ENCODE measurements around the gene NRIP3.

The NRIP3 gene

DNA sequence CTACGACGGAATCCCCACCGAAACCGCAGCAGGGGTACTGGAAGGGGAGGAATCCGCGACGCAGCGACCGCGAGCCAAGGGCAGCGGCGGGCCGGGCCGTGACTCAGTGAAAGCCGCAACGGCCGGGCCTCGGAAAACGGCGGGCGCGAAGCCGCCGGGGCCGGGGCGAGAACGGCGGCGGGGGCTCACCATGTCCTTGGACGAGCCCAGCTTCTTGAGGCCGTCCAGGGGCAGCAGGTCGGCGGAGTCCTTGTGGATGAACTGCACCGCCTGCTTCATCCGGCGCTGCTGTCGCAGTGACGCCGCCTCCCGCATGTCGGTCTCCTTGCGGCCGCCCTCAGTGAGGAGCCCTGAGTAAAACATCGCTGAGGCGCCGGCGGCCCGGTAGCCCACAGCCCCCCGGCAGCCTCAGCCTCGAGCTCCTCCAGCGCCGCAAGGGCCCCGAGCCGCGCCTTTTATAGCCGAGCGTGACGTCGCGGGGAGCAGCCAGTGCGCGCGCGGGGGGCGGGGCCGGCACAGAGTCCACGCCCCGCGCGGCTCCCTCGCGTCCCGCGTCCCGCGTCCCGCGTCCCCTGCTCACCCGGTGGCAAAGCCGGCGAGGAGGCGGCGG lies at the start of gene NRIP3:
TSS of gene NRIP3 (minus strand) at position 429 of the 610 bp plus-strand sequence. CDS start at position 363, 66 bp downstream.
- in situ Hi-C loops (cut with MboI; ENCODE audit: low sequenced_read_pairs), result no loop called here

DNA sequence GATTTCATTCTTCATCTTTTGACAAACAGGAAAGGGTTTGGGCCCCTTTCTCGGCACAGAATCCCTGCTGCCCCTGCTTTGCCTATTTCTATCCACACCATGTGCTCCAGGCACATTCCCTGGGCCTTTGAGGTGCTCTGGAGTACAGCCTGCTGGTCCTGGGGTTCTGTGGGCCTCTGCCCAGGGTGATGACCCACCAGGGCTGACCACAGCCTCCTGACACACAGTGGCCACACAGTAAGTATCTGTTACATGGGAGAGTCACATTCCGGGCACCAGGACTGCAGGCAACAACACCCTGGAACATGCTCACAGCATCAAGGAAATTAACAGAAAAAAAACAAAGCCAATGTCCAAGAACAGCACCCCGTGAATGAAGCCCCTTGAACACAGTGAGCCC lies 48.5 kb upstream of the NRIP3 start:
- in situ Hi-C loops (cut with MboI; ENCODE audit: low sequenced_read_pairs), result no loop called here

DNA sequence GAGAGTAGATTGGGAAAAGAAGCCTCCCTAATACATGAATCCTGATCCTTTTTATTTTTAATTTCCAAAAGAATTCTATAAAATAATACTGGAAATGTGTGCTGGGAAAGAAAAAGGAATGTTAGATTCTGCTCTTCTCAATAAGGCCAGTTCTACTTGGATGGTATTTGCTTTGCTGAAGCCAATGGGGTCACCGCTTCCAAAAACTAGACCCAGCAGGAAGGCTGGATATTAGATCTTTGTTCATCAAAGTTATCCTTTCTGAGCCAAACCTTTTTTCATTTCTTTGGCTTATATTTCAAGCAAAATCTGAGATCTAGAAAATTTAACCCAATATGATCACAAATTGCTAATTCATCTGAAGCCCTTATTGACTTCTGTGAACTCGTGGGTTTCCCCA lies 46.2 kb upstream of the NRIP3 start:
- in situ Hi-C loops (cut with MboI; ENCODE audit: low sequenced_read_pairs), result no loop called here

DNA sequence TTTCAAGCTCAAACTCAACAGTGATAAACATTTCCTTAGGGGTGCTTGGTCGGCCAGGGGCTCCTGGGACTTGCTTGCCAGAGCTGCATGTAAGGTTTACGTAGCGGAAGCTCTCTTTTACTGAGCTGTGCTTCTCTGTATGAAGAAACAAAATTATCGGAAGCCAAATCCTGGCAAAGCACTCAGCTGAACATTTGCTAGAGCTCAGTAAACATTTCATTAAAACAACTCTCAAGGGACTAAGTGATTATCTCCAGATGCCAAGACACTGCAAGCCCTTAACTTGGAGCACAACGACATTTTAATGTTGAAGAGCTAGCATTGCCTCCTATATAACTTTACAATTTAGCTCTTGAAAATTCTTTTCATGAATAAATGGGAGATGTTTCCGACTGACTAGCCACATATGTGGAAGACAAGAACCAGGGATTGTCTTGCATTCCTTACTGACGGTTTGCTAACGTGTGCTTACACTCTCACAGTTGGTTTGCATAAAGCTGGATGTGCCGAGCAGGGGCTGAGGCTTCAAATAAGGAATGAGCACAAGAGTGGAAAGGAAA lies 44.2 kb upstream of the NRIP3 start:
- in situ Hi-C loops (cut with MboI; ENCODE audit: low sequenced_read_pairs), result no loop called here

DNA sequence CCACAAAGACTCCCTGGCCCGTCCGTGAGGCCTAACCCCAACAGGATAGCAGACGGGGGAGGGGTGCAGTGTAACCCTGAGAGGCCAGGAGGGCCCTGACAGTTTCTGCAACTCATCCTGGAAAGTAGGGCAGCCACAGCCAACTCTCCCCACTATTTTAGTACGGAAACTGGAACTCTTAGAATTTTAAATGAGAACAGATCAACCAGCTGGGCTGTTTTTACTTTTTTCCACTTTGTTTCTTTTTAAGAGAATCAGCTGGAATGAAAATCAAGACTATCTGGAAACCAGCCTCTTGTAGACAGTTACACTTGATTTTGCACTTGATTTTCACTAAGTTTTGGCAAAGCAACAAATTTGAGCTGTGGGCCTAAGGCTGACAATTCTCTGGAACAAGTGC lies 42.7 kb upstream of the NRIP3 start:
- in situ Hi-C loops (cut with MboI; ENCODE audit: low sequenced_read_pairs), result no loop called here

DNA sequence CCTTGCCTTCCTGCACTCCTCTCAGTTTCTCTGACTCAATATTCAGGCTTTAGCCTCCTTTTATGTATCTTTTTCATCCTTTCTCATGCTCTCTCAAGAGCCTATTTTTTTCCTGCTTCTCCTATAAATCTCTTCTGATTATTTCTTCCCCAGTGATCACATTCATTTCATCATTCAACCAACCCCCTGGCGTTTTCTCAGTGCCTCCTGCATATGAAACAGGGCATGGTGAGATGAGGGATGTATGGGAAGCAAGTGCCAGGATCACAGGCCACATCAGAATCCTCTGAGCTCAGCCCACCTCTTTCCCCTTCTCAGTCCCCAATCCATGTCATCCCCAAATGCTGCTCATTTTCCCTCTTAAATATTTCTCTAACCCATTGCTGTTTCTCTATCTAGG lies 38.7 kb upstream of the NRIP3 start:
- in situ Hi-C loops (cut with MboI; ENCODE audit: low sequenced_read_pairs), result no loop called here

DNA sequence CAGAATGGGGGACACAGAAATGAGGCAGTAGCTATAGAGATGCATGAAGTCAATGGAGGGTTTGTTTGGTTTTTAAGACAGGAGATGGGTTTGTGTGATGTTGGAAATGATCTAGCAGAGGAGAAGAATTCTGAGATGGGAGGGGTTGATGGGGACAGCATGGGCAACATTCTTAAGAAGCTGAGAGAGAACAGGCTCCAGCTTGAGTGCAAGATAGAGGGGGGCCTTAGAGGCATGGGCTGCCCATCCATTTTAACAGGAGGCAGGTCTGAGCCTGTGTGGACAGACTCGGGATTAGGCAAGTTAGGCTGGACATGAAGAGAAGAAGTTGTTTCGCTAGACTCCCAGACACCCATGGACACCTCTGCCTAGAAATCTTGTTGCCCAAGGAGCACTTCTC lies 37.9 kb upstream of the NRIP3 start:
- in situ Hi-C loops (cut with MboI; ENCODE audit: low sequenced_read_pairs), result no loop called here

DNA sequence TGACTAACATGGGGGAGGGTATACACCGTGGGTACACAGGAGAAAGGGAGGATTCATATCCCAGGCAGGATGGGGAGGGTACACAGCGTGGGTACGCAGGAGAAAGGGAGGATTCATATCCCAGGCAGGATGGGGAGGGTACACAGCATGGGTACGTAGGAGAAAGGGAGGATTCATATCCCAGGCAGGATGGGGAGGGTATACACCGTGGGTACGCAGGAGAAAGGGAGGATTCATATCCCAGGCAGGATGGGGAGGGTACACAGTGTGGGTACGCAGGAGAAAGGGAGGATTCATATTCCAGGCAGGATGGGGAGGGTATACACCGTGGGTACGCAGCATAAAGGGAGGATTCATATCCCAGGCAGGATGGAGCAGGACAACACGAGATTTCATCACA lies 36.6 kb upstream of the NRIP3 start:
- in situ Hi-C loops (cut with MboI; ENCODE audit: low sequenced_read_pairs), result no loop called here

DNA sequence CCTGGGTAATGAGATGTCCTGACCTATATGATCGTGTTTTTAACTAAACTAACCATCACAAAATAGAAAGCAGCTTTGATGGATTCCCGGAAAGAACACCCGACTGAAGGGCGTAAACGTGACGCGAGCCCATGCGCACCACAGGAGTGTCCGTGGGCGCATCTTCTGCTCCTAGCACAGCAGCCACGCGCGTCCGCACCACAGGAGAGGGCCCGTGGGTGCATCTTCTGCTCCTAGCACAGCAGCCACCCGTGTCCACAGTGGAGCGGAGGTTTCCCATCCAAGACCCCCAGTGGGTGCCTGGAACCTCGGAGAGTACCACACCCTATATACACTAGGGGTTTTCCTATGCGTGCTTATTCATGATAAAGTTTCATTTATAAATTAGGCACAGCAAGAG lies 36.1 kb upstream of the NRIP3 start:
- in situ Hi-C loops (cut with MboI; ENCODE audit: low sequenced_read_pairs), result no loop called here

DNA sequence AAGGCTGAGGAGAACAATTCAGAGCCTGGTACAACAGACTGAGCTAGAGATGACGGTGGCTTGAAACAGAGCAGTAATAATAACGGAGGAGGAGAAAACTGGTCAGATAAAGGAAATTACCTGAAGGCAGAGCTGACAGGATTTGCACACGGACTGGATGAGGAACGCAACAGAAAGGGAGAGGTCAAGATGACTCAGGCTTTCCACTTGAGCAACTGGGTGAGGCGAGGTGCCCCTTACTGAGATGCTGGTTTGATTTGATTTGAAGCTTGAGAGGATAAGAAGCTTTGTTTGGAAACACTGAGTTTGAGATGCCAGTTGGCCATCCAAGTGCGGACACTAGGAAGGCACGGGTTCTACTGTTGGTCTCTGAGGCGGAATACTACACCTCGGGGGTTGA lies 35.4 kb upstream of the NRIP3 start:
- in situ Hi-C loops (cut with MboI; ENCODE audit: low sequenced_read_pairs), result no loop called here

DNA sequence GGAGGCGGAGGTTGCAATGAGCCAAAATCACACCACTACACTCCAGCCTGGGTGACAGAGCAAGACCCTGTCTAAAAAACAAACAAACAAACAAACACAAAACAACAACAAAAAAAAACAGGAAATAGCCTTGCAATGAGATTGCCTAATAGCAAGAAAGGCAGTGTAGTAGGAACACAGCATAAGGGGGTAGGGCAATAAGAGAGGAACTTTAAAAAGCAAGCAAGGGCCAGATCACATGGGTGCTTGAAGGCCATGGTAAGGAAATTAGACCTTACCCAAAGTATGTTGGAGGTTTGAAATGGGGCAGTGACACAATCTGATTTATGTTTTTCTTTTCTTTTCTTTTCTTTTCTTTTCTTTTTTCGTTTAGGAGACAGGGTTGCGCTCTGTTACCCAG lies 34.7 kb upstream of the NRIP3 start:
- in situ Hi-C loops (cut with MboI; ENCODE audit: low sequenced_read_pairs), result no loop called here

DNA sequence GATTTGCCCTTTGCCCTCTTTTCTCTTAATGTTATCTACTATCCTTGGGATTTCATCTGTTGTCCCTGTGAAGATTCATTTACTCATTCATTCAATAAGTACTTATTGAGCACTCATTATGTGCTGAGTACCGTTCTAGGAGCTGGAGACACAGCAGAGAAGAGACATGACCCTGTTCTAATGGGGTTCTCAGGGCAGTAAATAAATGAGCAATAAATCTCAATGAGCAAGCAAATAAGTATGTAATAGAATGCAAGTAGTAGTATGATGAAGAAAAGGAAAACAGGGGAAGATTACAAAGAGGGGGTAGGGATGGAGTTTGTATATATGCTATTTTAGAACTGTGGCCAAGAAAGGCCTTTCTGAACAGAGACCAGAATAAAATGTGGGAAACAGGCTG lies 34.2 kb upstream of the NRIP3 start:
- in situ Hi-C loops (cut with MboI; ENCODE audit: low sequenced_read_pairs), result no loop called here

DNA sequence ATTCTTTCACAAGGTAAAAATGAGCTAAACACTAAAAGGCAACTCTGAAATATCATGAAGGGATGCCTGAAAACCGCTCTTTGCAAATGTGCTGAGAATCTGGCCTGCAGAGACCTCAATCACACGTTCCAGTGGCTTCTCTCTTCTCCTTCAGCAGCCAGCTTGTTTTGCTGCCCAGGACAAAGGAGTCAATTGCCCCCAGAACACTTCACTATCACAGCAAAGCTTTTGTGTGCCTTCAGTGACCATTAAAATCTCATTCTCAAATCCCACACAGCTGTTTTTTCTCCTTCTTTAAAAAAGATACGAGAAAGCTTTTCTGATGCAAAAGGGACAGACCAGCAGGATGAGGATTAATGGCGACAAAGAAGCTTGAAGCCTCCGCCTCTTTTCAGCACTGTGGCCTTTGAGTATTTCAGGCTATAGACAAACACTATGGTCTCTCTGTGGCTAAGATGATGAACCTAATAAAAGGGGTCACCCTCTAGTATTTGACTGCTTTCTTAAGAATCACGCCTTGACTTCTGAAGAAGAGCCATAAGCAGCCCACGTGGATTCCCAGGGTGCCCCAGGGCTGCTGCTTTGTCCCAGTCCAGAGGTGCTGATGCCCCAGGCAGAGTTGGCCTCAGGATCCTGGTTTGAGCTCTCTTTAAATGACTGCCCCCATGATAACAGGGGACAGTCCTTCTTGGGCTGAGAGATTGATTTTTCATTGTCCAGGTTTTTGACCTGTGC lies 33.4 kb upstream of the NRIP3 start:
- in situ Hi-C loops (cut with MboI; ENCODE audit: low sequenced_read_pairs), result no loop called here

DNA sequence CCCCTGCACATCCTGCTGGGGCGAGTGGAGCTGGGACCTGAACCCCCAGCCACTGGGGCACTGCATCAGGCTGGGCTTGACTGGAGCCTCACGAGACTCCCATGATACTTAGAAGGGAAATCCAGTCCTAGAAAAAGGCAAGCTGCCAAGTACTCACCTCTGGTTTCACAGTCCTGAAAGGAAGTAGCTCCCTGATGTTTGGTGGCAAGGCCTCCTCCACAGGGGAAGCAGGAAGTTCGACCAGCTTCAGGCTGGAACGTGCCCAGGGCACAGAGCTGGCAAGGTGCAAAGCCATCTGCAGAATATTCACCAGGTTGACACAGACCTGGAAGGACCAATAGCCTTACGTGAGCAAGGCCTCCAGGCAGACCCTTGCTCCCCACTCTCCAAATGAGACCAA lies 26.8 kb upstream of the NRIP3 start:
- in situ Hi-C loops (cut with MboI; ENCODE audit: low sequenced_read_pairs), result no loop called here

DNA sequence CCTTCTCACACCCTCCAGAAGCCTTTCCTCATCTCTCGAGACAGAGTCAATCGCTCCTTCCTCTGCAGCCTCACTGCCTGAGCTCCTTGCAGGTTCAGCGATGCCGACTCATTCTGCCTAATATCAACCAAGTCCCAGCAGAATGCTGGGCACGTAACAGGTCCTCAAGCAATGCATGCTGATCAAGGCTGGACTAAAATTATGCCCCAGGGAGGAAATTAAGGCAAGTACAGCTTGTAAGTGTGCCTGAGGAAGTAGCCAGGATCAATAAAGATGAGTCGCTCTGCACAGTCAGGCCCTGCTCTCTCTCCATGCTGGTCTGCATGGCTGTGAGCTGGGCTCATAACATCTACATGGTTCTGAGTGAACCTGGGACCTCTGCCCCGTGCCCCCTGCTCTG lies 25.6 kb upstream of the NRIP3 start:
- in situ Hi-C loops (cut with MboI; ENCODE audit: low sequenced_read_pairs), result no loop called here

DNA sequence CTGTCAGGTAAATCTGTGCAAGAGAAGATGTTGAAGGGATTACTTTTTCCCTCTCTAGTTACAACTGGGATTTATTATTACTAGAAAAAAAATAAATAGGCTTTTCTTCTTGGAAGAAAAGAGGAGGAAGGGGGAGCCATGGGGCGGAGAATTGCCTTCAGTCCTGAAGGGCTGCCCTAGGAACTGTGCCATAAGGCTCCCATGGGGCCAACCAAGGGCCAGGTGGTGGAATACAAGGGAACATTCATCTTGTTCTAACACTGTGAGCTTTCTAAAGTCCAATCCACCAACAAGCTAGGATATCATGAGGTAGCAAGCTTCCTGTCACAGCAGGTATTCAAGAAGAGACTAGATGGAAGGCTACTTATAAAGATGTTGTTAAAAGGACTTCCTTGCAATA lies 24.8 kb upstream of the NRIP3 start:
- in situ Hi-C loops (cut with MboI; ENCODE audit: low sequenced_read_pairs), result no loop called here

DNA sequence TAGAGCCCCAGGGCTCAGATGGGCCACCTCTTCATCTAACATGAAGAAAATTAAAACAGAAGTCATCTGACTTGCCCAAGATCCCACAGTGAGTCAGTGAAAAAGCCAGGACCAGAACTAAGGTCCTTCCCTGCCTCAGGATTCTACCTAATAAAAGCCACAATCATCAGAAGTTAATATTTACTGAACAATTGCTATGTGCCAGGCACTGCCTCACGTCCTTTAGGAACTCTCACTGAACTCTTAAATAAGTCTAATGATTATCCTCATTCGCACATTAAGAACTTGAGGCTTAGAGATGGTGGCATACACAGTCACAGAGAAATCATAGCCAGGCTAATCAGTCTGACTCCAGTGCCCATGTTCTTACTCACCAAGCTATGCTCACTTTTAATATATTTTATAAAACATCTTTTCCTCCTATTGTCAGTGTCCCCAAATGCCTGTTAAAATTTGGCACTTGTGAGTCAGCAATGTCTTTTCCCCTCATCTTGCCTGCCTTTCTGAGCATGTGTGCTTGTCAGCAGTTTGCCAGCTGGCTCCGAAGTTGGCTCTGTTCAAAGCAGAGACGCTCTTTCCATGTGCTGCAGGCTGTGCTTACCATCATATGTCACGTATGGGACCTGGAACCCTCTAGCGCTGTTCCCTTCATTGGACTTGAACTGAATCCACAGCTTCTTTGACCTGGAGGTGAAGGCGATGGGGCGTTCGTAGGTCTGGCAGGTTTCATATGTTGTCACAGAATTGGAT lies 21.5 kb upstream of the NRIP3 start:
- in situ Hi-C loops (cut with MboI; ENCODE audit: low sequenced_read_pairs), result no loop called here

DNA sequence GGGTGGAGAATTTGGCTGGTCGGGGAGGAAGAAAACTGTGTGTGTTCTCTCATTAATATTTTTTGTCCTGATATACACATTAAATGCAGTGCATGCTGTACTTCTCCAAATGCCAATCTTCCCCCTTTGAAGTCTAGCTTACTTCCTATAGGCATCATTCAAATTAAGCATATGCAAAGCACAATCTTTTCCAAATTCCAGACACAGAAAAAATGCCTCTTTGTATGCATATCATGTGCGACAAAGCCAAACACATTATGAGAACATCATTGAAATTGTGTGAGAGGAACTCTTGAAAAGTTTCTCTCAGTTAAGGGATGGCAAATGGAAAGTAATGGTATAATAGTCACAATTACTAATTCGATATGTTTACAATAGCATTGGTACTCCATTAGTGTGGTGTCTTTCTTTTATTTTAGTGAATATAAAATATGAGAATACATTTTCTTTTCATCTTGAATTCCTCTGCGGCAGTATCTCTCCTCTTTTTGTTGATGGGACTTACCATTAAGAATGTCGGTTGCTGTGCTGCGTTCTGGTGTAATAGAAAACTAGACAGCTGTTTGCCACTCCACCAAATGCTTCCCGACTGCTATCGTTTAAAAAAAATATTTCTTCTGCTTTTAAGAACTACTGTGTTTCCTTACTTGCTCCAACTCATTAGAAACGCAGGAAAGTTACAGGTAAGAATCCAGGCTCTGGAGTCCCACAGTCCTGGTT lies 19.3 kb upstream of the NRIP3 start:
- in situ Hi-C loops (cut with MboI; ENCODE audit: low sequenced_read_pairs), result no loop called here

DNA sequence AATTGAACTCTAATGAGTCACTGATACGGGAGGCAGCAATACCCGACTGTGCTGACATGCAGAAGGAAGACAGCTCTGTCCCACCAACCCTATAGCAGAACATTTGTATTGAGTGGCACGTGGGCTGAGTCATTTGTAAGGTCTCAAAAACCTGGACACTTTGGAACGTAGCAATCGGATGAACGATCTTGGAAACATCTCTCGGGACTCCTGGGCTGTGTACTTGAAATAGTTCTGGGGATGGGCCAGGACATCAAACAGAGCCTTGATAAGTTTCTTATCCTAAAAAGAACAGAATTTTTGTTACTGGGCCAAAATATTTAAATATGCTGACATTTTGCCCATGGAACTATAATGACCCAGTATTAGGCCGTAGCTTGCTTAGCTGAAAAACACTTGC lies 17.1 kb upstream of the NRIP3 start:
- in situ Hi-C loops (cut with MboI; ENCODE audit: low sequenced_read_pairs), result no loop called here

DNA sequence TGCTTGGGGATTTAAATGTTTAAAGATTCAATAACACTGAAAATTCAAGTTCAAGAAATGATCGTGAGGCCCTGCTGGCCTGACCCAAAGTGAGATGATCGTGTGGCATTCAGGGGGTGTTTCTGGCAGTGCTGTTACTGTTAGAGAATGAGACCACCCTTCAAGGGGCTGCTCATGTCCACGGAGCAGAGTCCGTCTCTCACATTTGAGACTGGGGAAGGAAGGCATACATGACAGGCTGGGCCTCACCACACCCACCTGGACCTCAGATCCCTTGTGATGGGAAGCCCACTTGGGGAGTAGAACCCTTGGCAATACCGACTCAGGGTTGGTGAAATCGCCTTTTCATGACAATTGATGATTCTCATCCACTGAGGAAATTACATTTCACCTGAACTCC lies 16.1 kb upstream of the NRIP3 start:
- in situ Hi-C loops (cut with MboI; ENCODE audit: low sequenced_read_pairs), result no loop called here

DNA sequence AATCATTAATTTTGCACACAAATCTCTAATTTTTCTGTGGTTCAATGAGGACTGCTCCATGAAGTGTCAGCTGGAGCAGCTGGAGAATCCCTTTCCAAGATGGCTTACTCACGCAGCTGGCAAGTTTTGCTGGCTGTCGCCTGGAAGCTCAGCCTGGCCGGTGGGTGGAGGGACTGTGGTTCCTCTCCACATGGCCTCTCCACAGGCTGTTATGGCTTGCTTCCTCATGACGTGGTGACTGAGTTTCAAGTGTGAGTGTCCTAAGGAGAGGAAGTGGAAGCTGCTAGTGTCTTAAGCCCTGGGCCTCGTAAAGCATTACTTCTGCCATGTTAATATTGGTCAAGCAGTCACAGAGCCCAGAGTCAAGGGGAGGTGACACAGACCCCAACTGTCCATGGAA lies 14.0 kb upstream of the NRIP3 start:
- in situ Hi-C loops (cut with MboI; ENCODE audit: low sequenced_read_pairs), result no loop called here
